EL (cell line): ENCODE results near the gene FBXO2.
"Not testable (repeated sequence)": the region's sequence is repeated elsewhere in the genome, so short reads cannot be mapped to it uniquely, and the experiment has no call there.

Experiments
- DNase-seq: peaks from one replicate; pipeline ENCODE4 v3.0.0-alpha.2; 2016

The FBXO2 gene

GRCh38 chr1:11622398-11622797 lies 31.8 kb downstream of the FBXO2 start:
- DNase-seq: no peak

GRCh38 chr1:11620924-11621323 lies 33.3 kb downstream of the FBXO2 start:
- no peak for DNase-seq

- no peak for DNase-seq
These were observed 33.8 kb downstream of the FBXO2 start for GRCh38 chr1:11620405-11620804.

GRCh38 chr1:11617741-11618140 lies 36.5 kb downstream of the FBXO2 start:
- DNase-seq: no peak

- no peak for DNase-seq
These were observed 36.9 kb downstream of the FBXO2 start for GRCh38 chr1:11617314-11617713.

GRCh38 chr1:11616766-11617165 lies 37.5 kb downstream of the FBXO2 start:
- DNase-seq: no peak

- DNase-seq: no peak
These were observed 39.1 kb downstream of the FBXO2 start for GRCh38 chr1:11615090-11615489.

- no peak for DNase-seq
These were observed 40.9 kb downstream of the FBXO2 start for GRCh38 chr1:11613347-11613746.

GRCh38 chr1:11611638-11612327 lies 42.4 kb downstream of the FBXO2 start:
- DNase-seq: no peak

GRCh38 chr1:11610629-11611180 lies 43.5 kb downstream of the FBXO2 start:
- DNase-seq: no peak

GRCh38 chr1:11609378-11609777 lies 44.9 kb downstream of the FBXO2 start:
- DNase-seq: not testable (repeated sequence)

- DNase-seq: not testable (repeated sequence)
These were observed 45.6 kb downstream of the FBXO2 start for GRCh38 chr1:11608596-11609130.

GRCh38 chr1:11606775-11607174 lies 47.5 kb downstream of the FBXO2 start:
- no peak for DNase-seq

- no peak for DNase-seq
These were observed 51.2 kb downstream of the FBXO2 start for GRCh38 chr1:11602981-11603380.

- no peak for DNase-seq
These were observed 51.8 kb downstream of the FBXO2 start for GRCh38 chr1:11602424-11602823.

GRCh38 chr1:11600836-11601235 lies 53.4 kb downstream of the FBXO2 start:
- DNase-seq: no peak

- DNase-seq: no peak
These were observed 54.2 kb downstream of the FBXO2 start for GRCh38 chr1:11599891-11600576.

- peak; percentile 6 for DNase-seq
These were observed 55.8 kb downstream of the FBXO2 start for GRCh38 chr1:11598461-11598860.
